Endothelial cell of umbilical vein (primary cell): ENCODE data around the gene VGLL4. TPM values are rescaled to one million over a fixed set of nuclear protein-coding genes. Genes with fewer than 3 reads are reported as not detected.
A peak's percentile ranks its signal among the peaks of the same experiment; 100 is the strongest.

Experiments used
- BruUV-seq: library from RNA; stranded (reverse); fragments of 400-500 nt; replicated peaks from 2 replicates; lab custom pipeline; 2021; lab: Mats Ljungman, UMichigan
- CTCF ChIA-PET: fragments of 300-600, 350-600 bp; sonication (Branson Sonifier 250); formaldehyde crosslinking; loops from one replicate; lab custom pipeline; 2021; ENCODE audit warnings: antibody characterized with exemption, inconsistent platforms; lab: Charles Lee
- POLR2A ChIA-PET: fragments of 300-600, 350-600 bp; sonication (Branson Sonifier 250); formaldehyde crosslinking; loops from one replicate; lab custom pipeline; 2021; ENCODE audit warnings: antibody characterized with exemption, inconsistent platforms; lab: Charles Lee
- DNase-seq: peaks from one replicate; pipeline ENCODE4 v3.0.0-alpha.2; 2011; ENCODE audit warnings: low read depth, low spot score
- FAIRE-seq: peaks from 2 replicates; lab custom pipeline; 2011; peaks lifted over from hg19 to GRCh38; lab: Jason Lieb, UNC
- H2AFZ ChIP-seq: 2 replicates; pipeline ENCODE4 v1.6.0; 2012; ENCODE audit warnings: low read depth, low read length, control low read depth, inconsistent platforms
- H3K27ac ChIP-seq: 2 replicates; pipeline ENCODE4 v1.5.1; 2011; ENCODE audit warnings: low read depth, mild to moderate bottlenecking, control low read depth, low read length, moderate library complexity; ENCODE audit not compliant: insufficient read depth
- H3K27me3 ChIP-seq, 2 experiments: 2 replicates each; pipeline versions ENCODE4 v1.6.0 to v1.6.1; 2011; ENCODE audit warnings: low read length in 2 of 2, mixed read lengths in 1 of 2; ENCODE audit not compliant: control insufficient read depth in 2 of 2, insufficient read depth in 2 of 2
- H3K36me3 ChIP-seq, 2 experiments: 2 replicates in 1 of 2; 3 replicates in 1 of 2; pipeline ENCODE4 v1.5.1; 2011; ENCODE audit warnings: low read length in 2 of 2, mild to moderate bottlenecking in 1 of 2, moderate library complexity in 1 of 2; ENCODE audit not compliant: control insufficient read depth in 2 of 2, insufficient read depth in 2 of 2; ENCODE audit errors: extremely low read depth in 1 of 2
- H3K4me1 ChIP-seq: 3 replicates; pipeline ENCODE4 v1.5.1; 2011; ENCODE audit warnings: mild to moderate bottlenecking, low read length; ENCODE audit not compliant: control insufficient read depth, insufficient read depth; ENCODE audit errors: extremely low read depth
- H3K4me2 ChIP-seq: 2 replicates; pipeline ENCODE4 v1.6.1; 2011; ENCODE audit warnings: low read length, control low read depth, mixed read lengths; ENCODE audit not compliant: insufficient read depth
- H3K4me3 ChIP-seq, 3 experiments: fragments of 200-600 bp in 1 of 3; sonication (generic), shearing (Covaris generic) in 1 of 3; replicated peaks in 1 of 3; 2 replicates each; pipeline ENCODE4 v1.5.1; 2011 to 2016; ENCODE audit warnings: control low read depth in 3 of 3, low read length in 3 of 3, mild to moderate bottlenecking in 2 of 3, inconsistent platforms in 1 of 3, low read depth in 1 of 3, moderate library complexity in 1 of 3; ENCODE audit not compliant: insufficient read depth in 1 of 3
- H3K79me2 ChIP-seq: 2 replicates; pipeline ENCODE4 v1.6.0; 2012; ENCODE audit warnings: low read length, inconsistent platforms; ENCODE audit not compliant: control insufficient read depth, insufficient read depth
- H3K9ac ChIP-seq: replicated peaks from 2 replicates; pipeline ENCODE3; 2011; ENCODE audit warnings: low read length, control low read depth; ENCODE audit not compliant: insufficient read depth; ENCODE audit errors: extremely low read depth
- H3K9me1 ChIP-seq: replicated peaks from 3 replicates; pipeline ENCODE4 v1.6.0; 2011; ENCODE audit warnings: mild to moderate bottlenecking, low read length; ENCODE audit not compliant: control insufficient read depth, insufficient read depth; ENCODE audit errors: extremely low read depth
- H3K9me3 ChIP-seq: replicated peaks from 2 replicates; pipeline ENCODE4 v1.5.1; 2012; ENCODE audit warnings: low read length, inconsistent platforms; ENCODE audit not compliant: control insufficient read depth, insufficient read depth
- H4K20me1 ChIP-seq: replicated peaks from 2 replicates; pipeline ENCODE3; 2011; ENCODE audit warnings: mild to moderate bottlenecking, low read length; ENCODE audit not compliant: control insufficient read depth, insufficient read depth; ENCODE audit errors: extremely low read depth
- CTCF ChIP-seq, 2 donors: IDR thresholded peaks; 1 replicate in 1 of 2; 2 replicates in 1 of 2; pipeline ENCODE4 v1.5.1; 2011; ENCODE audit warnings: low read length in 2 of 2, mild to moderate bottlenecking in 2 of 2, moderate library complexity in 2 of 2, control low read depth in 1 of 2, inconsistent platforms in 1 of 2, low read depth in 1 of 2; ENCODE audit not compliant: insufficient read depth in 1 of 2; ENCODE audit errors: extremely low read depth in 1 of 2
- FOS ChIP-seq: IDR thresholded peaks from 2 replicates; pipeline ENCODE4 v1.6.1; 2011; ENCODE audit warnings: mild to moderate bottlenecking, low read length, moderate library complexity, borderline replicate concordance; ENCODE audit not compliant: insufficient read depth
- dilution Hi-C: fragments of 300-500 bp; cut with MboI; formaldehyde crosslinking; loops from one replicate; pipeline ENCODE4 v1.15.0; 2019; ENCODE audit warnings: low sequenced_read_pairs; ENCODE audit not compliant: extremely low pct_ligation_motif_present
- intact Hi-C: fragments of 100-400 bp; cut with micrococcal nuclease; formaldehyde crosslinking; loops from one replicate; pipeline ENCODE4 v1.10.0; 2022
- polyA plus RNA-seq, 4 experiments: library from polyadenylated mRNA; depleted of rRNA in 3 of 4; stranded (reverse) in 3 of 4; unstranded in 1 of 4; fragments of >200 nt; gene quantifications; 2 replicates each; pipeline versions ENCODE4 v1.2.1 to v1.2.3, GENCODE V29; 2011 to 2012; ENCODE audit warnings: missing spikeins in 1 of 4
- total RNA-seq: library from RNA; stranded (reverse); gene quantifications from 2 replicates; pipeline ENCODE4 v1.2.3, GENCODE V29; 2021

Gene VGLL4
- total and polyA plus RNA-seq, 2 donors (not counting 3 experiments of a cell fraction or from before 2014, with no cell fraction given): 67.0 to 78.9 TPM

- H3K9ac ChIP-seq: peak overlapping the region; percentile 1
- H3K27me3 ChIP-seq: no peaks in the 10 kb centered on the region
- H3K36me3 ChIP-seq: peaks cover 0 to 5% of the 10 kb centered on the region in 2 experiments
- intact Hi-C loops (loop anchor here (1.0 kb wide), 2 partner anchors 9 kb away; no protein-coding TSS in a partner anchor), dilution Hi-C loops (no loop called here)
- peaks cover 41% of the 10 kb centered on the region for H3K4me1 ChIP-seq
- POLR2A ChIA-PET: interaction anchor here (1.0 kb wide), 1 partner anchor 9 kb away, joined by 3 read pairs; no protein-coding TSS in a partner anchor
- peak; percentile 70 for DNase-seq
- peaks cover 3% of the 10 kb centered on the region for H4K20me1 ChIP-seq
- no peak overlapping the region for H3K4me3 ChIP-seq
- TF ChIP-seq CTCF (IDR thresholded peaks at IDR 0.05; ENCODE audit: extremely low read depth in 1 of 2, insufficient read depth in 1 of 2, low read depth in 1 of 2, low read length in 2 of 2) (no peak), FOS (no peak)
- H3K9me3 ChIP-seq: no peaks in the 10 kb centered on the region
- CTCF ChIA-PET: interaction anchor here (0.9 to 1.5 kb wide), 3 partner anchors 10 to 23 kb away, joined by 3 to 6 read pairs (median 4); no protein-coding TSS in a partner anchor
- no peak overlapping the region for H3K4me2 ChIP-seq
- BruUV-seq: no TSS peak
- peaks cover 93% of the 10 kb centered on the region for H3K79me2 ChIP-seq
- H2AFZ ChIP-seq: no peak overlapping the region
- H3K9me1 ChIP-seq: no peaks in the 10 kb centered on the region
- H3K27ac ChIP-seq: peak overlapping the region; percentile 41
- FAIRE-seq: peak; percentile 63
These were observed 52.1 kb downstream of the VGLL4 start for GRCh38 chr3:11591391-11592282.
